H1 (cell line): ENCODE measurements around the gene RCSD1. TPM values are rescaled to one million over a fixed set of nuclear protein-coding genes. Genes with fewer than 3 reads are reported as not detected.

Experiments
- CTCF ChIA-PET: fragments of 300-600 bp; sonication (Branson Sonifier 250); formaldehyde crosslinking; loops from one replicate; lab custom pipeline; 2021; ENCODE audit not compliant: partially characterized antibody; lab: Charles Lee
- POLR2A ChIA-PET: fragments of 300-600 bp; sonication (Branson Sonifier 250); formaldehyde crosslinking; loops from one replicate; lab custom pipeline; 2021; ENCODE audit warnings: inconsistent platforms; ENCODE audit not compliant: partially characterized antibody; lab: Charles Lee
- DNase-seq, 2 experiments: peaks; one replicate each; pipeline versions ENCODE4 v3.0.0 to v3.0.0-alpha.2; 2010 to 2022; ENCODE audit warnings: low spot score in 2 of 2, low read depth in 1 of 2, mixed read lengths in 1 of 2
- FAIRE-seq: peaks from 2 replicates; lab custom pipeline; 2011; peaks lifted over from hg19 to GRCh38; lab: Jason Lieb, UNC
- H2AFZ ChIP-seq: 2 replicates; pipeline ENCODE4 v1.8.1; 2012; ENCODE audit warnings: low read length, inconsistent platforms
- H2AK5ac ChIP-seq: 2 replicates; pipeline ENCODE4 v1.6.1; 2013; ENCODE audit warnings: low read depth, low read length
- H2BK120ac ChIP-seq: replicated peaks from 2 replicates; pipeline ENCODE3; 2013; ENCODE audit warnings: low read depth, low read length, inconsistent platforms
- H2BK12ac ChIP-seq: 2 replicates; pipeline ENCODE4 v1.6.1; 2013; ENCODE audit warnings: low read depth, low read length
- H2BK15ac ChIP-seq: 2 replicates; pipeline ENCODE4 v1.6.1; 2013; ENCODE audit warnings: low read length
- H2BK20ac ChIP-seq: 2 replicates; pipeline ENCODE4 v1.6.1; 2013; ENCODE audit warnings: low read length
- H2BK5ac ChIP-seq: 2 replicates; pipeline ENCODE4 v1.6.1; 2013; ENCODE audit warnings: low read depth, low read length
- H3K14ac ChIP-seq: 2 replicates; pipeline ENCODE4 v1.6.1; 2013; ENCODE audit warnings: inconsistent platforms; ENCODE audit not compliant: insufficient read length
- H3K18ac ChIP-seq: 2 replicates; pipeline ENCODE4 v1.6.1; 2013; ENCODE audit warnings: low read length; ENCODE audit errors: extremely low read depth
- H3K23ac ChIP-seq: 2 replicates; pipeline ENCODE4 v1.6.1; 2013; ENCODE audit warnings: inconsistent platforms; ENCODE audit not compliant: insufficient read length
- H3K23me2 ChIP-seq: 2 replicates; pipeline ENCODE4 v1.6.1; 2013; ENCODE audit warnings: low read depth, low read length
- H3K27ac ChIP-seq: 2 replicates; pipeline ENCODE4 v1.6.1; 2011; ENCODE audit warnings: low read depth, low read length, inconsistent platforms
- H3K27me3 ChIP-seq, 4 experiments: replicated peaks in 1 of 4; 1 replicate in 1 of 4; 2 replicates in 3 of 4; pipeline versions ENCODE4 v1.6.1 to v1.8.1; 2011 to 2013; ENCODE audit warnings: low read length in 3 of 4, mild to moderate bottlenecking in 3 of 4, inconsistent platforms in 2 of 4, mixed read lengths in 2 of 4, moderate library complexity in 1 of 4; ENCODE audit not compliant: control insufficient read depth in 3 of 4, insufficient read depth in 3 of 4; ENCODE audit errors: extremely low read depth in 1 of 4
- H3K36me3 ChIP-seq, 4 experiments: 2 replicates each; pipeline versions ENCODE4 v1.6.1 to v1.8.1; 2011 to 2013; ENCODE audit warnings: mild to moderate bottlenecking in 4 of 4, low read length in 3 of 4, moderate library complexity in 2 of 4, control low read depth in 1 of 4, inconsistent platforms in 1 of 4; ENCODE audit not compliant: insufficient read depth in 4 of 4, control insufficient read depth in 2 of 4
- H3K4ac ChIP-seq: replicated peaks from 2 replicates; pipeline ENCODE3; 2013; ENCODE audit warnings: low read length, low read depth, mixed read lengths, inconsistent platforms; ENCODE audit not compliant: insufficient read length
- H3K4me1 ChIP-seq, 4 experiments: replicated peaks in 1 of 4; 1 replicate in 1 of 4; 2 replicates in 3 of 4; pipeline versions ENCODE4 v1.6.1 to v1.8.1; 2011 to 2013; ENCODE audit warnings: low read length in 3 of 4, inconsistent platforms in 2 of 4, mixed read lengths in 1 of 4; ENCODE audit not compliant: insufficient read depth in 4 of 4, control insufficient read depth in 3 of 4
- H3K4me2 ChIP-seq, 2 experiments: 2 replicates each; pipeline versions ENCODE4 v1.6.1 to v1.8.1; 2011 to 2013; ENCODE audit warnings: low read depth in 2 of 2, low read length in 2 of 2, control low read depth in 1 of 2, inconsistent platforms in 1 of 2, mild to moderate bottlenecking in 1 of 2; ENCODE audit not compliant: insufficient read depth in 1 of 2
- H3K4me3 ChIP-seq, 4 experiments: fragments of 200-600, 300-600 bp in 1 of 4; sonication (generic), shearing (Covaris generic), sonication (Bioruptor Twin) in 1 of 4; 2 replicates each; pipeline versions ENCODE4 v1.5.1 to v1.8.1; 2011 to 2016; ENCODE audit warnings: low read length in 4 of 4, low read depth in 3 of 4, control low read depth in 2 of 4, inconsistent platforms in 2 of 4, mild to moderate bottlenecking in 2 of 4, mixed read lengths in 1 of 4, moderate library complexity in 1 of 4; ENCODE audit not compliant: insufficient read depth in 2 of 4; ENCODE audit errors: extremely low read depth in 1 of 4
- H3K56ac ChIP-seq: replicated peaks from 2 replicates; pipeline ENCODE3; 2013; ENCODE audit warnings: low read depth, mild to moderate bottlenecking, mixed read lengths, low read length, inconsistent platforms; ENCODE audit not compliant: insufficient read length
- H3K79me1 ChIP-seq: 2 replicates; pipeline ENCODE4 v1.6.1; 2013; ENCODE audit warnings: low read depth, low read length, control low read depth
- H3K79me2 ChIP-seq, 2 experiments: 2 replicates each; pipeline versions ENCODE4 v1.6.1 to v1.8.1; 2012 to 2013; ENCODE audit warnings: low read length in 2 of 2, mild to moderate bottlenecking in 2 of 2, inconsistent platforms in 1 of 2; ENCODE audit not compliant: insufficient read depth in 2 of 2, control insufficient read depth in 1 of 2
- H3K9ac ChIP-seq, 4 experiments: replicated peaks in 1 of 4; 1 replicate in 1 of 4; 2 replicates in 3 of 4; pipeline versions ENCODE4 v1.6.1 to v1.8.1; 2011 to 2013; ENCODE audit warnings: low read depth in 3 of 4, low read length in 3 of 4, control low read depth in 2 of 4, mild to moderate bottlenecking in 2 of 4, moderate library complexity in 2 of 4, inconsistent platforms in 1 of 4; ENCODE audit errors: extremely low read depth in 1 of 4
- H3K9me3 ChIP-seq, 2 experiments: 2 replicates each; pipeline versions ENCODE4 v1.6.1 to v1.8.1; 2012 to 2013; ENCODE audit warnings: mild to moderate bottlenecking in 2 of 2, moderate library complexity in 2 of 2, control low read depth in 1 of 2, inconsistent platforms in 1 of 2, low read depth in 1 of 2, low read length in 1 of 2, mixed read lengths in 1 of 2; ENCODE audit not compliant: insufficient read depth in 2 of 2
- H4K20me1 ChIP-seq, 2 experiments: replicated peaks in 1 of 2; 2 replicates each; pipeline versions ENCODE3 to v1.8.1; 2011 to 2013; ENCODE audit warnings: inconsistent platforms in 2 of 2, low read length in 2 of 2, mild to moderate bottlenecking in 1 of 2; ENCODE audit not compliant: insufficient read depth in 2 of 2, control insufficient read depth in 1 of 2
- H4K5ac ChIP-seq: 2 replicates; pipeline ENCODE4 v1.6.1; 2013; ENCODE audit warnings: low read length, low read depth, mixed read lengths, inconsistent platforms; ENCODE audit not compliant: insufficient read length
- H4K8ac ChIP-seq: 2 replicates; pipeline ENCODE4 v1.8.0; 2013; ENCODE audit warnings: mild to moderate bottlenecking, moderate library complexity, low read length, inconsistent platforms; ENCODE audit not compliant: insufficient read depth; ENCODE audit errors: extremely low read depth
- H4K91ac ChIP-seq: replicated peaks from 2 replicates; pipeline ENCODE3; 2013; ENCODE audit warnings: low read length, mixed read lengths, inconsistent platforms; ENCODE audit not compliant: insufficient read length
- CTBP2 ChIP-seq: IDR thresholded peaks from 2 replicates; pipeline ENCODE4 v1.7.0; 2011; ENCODE audit warnings: borderline replicate concordance, mild to moderate bottlenecking, moderate library complexity, mixed read lengths, low read length; ENCODE audit not compliant: insufficient read depth, insufficient read length
- EP300 ChIP-seq, 2 experiments: IDR thresholded peaks; 1 replicate in 1 of 2; 2 replicates in 1 of 2; pipeline ENCODE4 v1.6.1; 2011 to 2012; ENCODE audit warnings: low read depth in 2 of 2, low read length in 2 of 2, mild to moderate bottlenecking in 2 of 2, borderline replicate concordance in 1 of 2, inconsistent platforms in 1 of 2, moderate library complexity in 1 of 2
- GTF2F1 ChIP-seq: IDR thresholded peaks from 2 replicates; pipeline ENCODE4 v1.6.1; 2012; ENCODE audit warnings: low read depth, low read length, improper control_type of control experiment, borderline replicate concordance
- SIRT6 ChIP-seq: IDR thresholded peaks from one replicate; pipeline ENCODE4 v1.7.1; 2012; ENCODE audit warnings: low read length, inconsistent platforms
- SP4 ChIP-seq: IDR thresholded peaks from 2 replicates; pipeline ENCODE4 v1.6.1; 2012; ENCODE audit warnings: low read length, inconsistent platforms
- TAF7 ChIP-seq: optimal IDR thresholded peaks from 2 replicates; pipeline ENCODE3; 2011; ENCODE audit warnings: low read depth, mild to moderate bottlenecking, inconsistent platforms, low read length, moderate library complexity, borderline replicate concordance
- YY1 ChIP-seq: IDR thresholded peaks from 2 replicates; pipeline ENCODE4 v1.6.1; 2011; ENCODE audit warnings: low read depth, mild to moderate bottlenecking, low read length
- WGBS, 2 experiments: shearing (Covaris generic) in 1 of 2; methylation state at CpG; one replicate each; pipeline versions ENCODE4 v1.1.6 to v1.1.7; 2013 to 2015; ENCODE audit warnings: low lambda C conversion rate in 2 of 2, mixed read lengths in 2 of 2, inconsistent platforms in 1 of 2, low coverage in 1 of 2, missing lambda C conversion rate in 1 of 2; ENCODE audit not compliant: insufficient replicate concordance in 2 of 2, insufficient coverage in 1 of 2, insufficient read length in 1 of 2; ENCODE audit errors: extremely low coverage in 1 of 2, missing lambda C conversion rate in 1 of 2; 5-methylcytosine and 5-hydroxymethylcytosine counted together
- polyA plus RNA-seq, 7 experiments: library from polyadenylated mRNA; depleted of rRNA in 3 of 7; stranded (reverse) in 5 of 7; unstranded in 2 of 7; fragments of >200 nt in 5 of 7; fragments of 200-250 nt in 2 of 7; gene quantifications; 1 replicate in 5 of 7; 2 replicates in 1 of 7; 4 replicates in 1 of 7; pipeline versions ENCODE4 v1.2.1 to v1.2.3, GENCODE V29; 2011 to 2013; ENCODE audit warnings: missing spikeins in 2 of 7, mixed read lengths in 2 of 7
- total RNA-seq: library from RNA; stranded (reverse); fragmentation: NEBNext Ultra II Directional; extraction: Animal tissue kit (Norgen Biotek cat#: 25700); gene quantifications from 2 replicates; pipeline ENCODE4 v1.2.1, GENCODE V29; 2021

Gene RCSD1
- total and polyA plus RNA-seq, 2 of the 8 experiments (the other 6 are each of a cell fraction or from before 2014, with no cell fraction given): 0.47 to 0.69 TPM

GRCh38 chr1:167707942-167708341 is 77.9 kb downstream of the RCSD1 start:
- Histone ChIP-seq H4K20me1 (no peaks in the 10 kb centered on the region), H2BK12ac (no peak overlapping the region), H3K4me2 (no peak overlapping the region), H2BK15ac (no peak overlapping the region), H3K4me1 (peaks cover 2 to 19% (median 12%) of the 10 kb centered on the region in 4 experiments; a peak in 4 of 7 replicates), H3K23ac (no peak overlapping the region), H3K36me3 (no peaks in the 10 kb centered on the region), H3K4ac (no peak overlapping the region), H3K4me3 (no peak overlapping the region), H3K18ac (no peak overlapping the region), H3K9ac (no peak overlapping the region), H2AFZ (no peak overlapping the region), H2BK20ac (no peak overlapping the region), H4K8ac (no peak overlapping the region), H3K23me2 (no peaks in the 10 kb centered on the region), H3K9me3 (no peaks in the 10 kb centered on the region), H3K14ac (no peak overlapping the region), H2BK5ac (no peak overlapping the region), H3K27me3 (peaks cover 0 to 7% (median 5%) of the 10 kb centered on the region in 4 experiments; a peak in 5 of 7 replicates), H3K79me2 (no peaks in the 10 kb centered on the region), H4K91ac (no peak overlapping the region), H2BK120ac (no peak overlapping the region), H3K56ac (no peak overlapping the region), H3K27ac (no peak overlapping the region), H3K79me1 (no peaks in the 10 kb centered on the region), H2AK5ac (no peak overlapping the region), H4K5ac (no peak overlapping the region)
- ChIA-PET CTCF (interaction anchor here (1.8 kb wide), 1 partner anchor 73 kb away, joined by 3 read pairs; no protein-coding TSS in a partner anchor), POLR2A (no interaction called here)
- no peak for DNase-seq
- no peak for TF ChIP-seq EP300 (IDR thresholded peaks at IDR 0.05; ENCODE audit: borderline replicate concordance in 1 of 2, low read depth in 2 of 2, low read length in 2 of 2)
- no peak for TF ChIP-seq TAF7
- TF ChIP-seq CTBP2: no peak
- TF ChIP-seq SIRT6: no peak
- no peak for TF ChIP-seq SP4
- TF ChIP-seq YY1: no peak
- TF ChIP-seq GTF2F1: no peak
- WGBS, 2 experiments: 78% methylated on average over 4 of the region's 4 CpGs; no CpG with 5 or more reads in 1 of the 2 experiments
- no peak for FAIRE-seq
